Central memory CD4-positive, alpha-beta T cell (primary cell): ENCODE measurements around the gene LOXL3.

ENCODE experiments used
- DNase-seq: peaks from one replicate; pipeline ENCODE4 v3.0.0; 2022

Gene LOXL3

GRCh38 chr2:74551530-74551929, 2.2 kb downstream of the LOXL3 start:
- DNase-seq = no peak

DNA sequence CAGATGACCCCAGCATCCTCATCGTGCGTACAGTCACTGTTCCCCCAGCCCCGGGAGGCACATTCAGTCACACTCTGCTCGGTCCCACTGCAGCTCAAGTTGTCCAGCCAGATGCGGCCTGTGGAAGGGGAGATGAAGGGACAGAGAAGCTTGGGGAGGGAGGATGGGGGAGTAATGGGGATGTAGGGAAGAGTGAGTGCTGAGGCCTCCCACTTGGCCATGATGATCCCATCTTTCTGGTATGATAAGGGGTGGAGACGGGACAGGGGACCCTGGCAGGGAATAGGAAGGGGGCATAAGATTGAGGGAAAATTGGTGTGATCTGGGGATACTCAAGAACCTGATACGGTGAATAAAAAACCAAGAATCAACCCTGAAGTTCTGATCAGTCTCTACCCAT, 3.5 kb downstream of the LOXL3 start:
- DNase-seq = no peak

DNA sequence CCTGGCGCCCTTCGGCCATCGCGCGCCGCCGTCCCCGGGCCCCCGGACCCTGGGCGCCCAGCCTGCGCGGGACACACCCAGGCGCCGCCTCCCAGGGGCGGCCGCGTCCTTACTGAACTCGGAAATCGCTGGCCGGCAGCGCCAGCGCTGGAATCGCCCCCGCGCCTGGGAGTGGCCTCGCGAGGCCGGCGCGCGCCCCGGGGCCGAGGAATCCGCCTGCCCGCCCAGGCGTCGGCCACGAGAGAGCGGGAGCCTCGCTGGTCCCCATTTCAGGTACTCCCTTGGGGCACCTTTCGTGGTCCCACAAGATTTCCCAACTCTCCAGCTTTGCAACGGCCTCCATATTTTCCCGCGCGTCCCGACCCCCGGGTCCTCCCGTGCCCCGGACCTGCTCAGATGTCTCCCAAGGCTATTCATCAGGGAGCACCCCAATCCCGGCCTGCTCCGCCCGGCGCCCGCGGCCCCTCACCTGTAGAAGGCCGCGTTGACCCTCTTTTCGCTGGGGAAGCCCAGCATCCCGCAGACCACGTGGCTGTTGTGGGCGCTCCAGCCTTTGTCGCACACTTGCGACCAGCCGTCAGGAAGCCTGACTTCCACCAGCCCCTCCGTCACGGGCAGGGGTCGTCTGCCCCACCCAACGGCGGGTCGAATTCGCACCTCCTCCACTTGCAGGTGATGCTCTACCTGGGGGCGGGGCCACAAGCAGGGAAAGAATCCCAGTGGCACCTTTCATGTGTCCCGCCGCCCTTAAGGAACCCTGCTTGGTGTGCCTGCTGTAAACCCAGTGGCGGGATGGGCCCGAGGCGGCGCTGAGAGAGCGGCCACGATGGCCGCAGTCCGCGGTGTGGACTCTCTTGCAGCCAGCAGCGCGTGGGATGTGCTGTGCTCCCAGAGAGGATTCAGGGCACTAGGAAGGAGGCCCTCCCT, 4.6 kb downstream of the LOXL3 start:
- no peak for DNase-seq

DNA sequence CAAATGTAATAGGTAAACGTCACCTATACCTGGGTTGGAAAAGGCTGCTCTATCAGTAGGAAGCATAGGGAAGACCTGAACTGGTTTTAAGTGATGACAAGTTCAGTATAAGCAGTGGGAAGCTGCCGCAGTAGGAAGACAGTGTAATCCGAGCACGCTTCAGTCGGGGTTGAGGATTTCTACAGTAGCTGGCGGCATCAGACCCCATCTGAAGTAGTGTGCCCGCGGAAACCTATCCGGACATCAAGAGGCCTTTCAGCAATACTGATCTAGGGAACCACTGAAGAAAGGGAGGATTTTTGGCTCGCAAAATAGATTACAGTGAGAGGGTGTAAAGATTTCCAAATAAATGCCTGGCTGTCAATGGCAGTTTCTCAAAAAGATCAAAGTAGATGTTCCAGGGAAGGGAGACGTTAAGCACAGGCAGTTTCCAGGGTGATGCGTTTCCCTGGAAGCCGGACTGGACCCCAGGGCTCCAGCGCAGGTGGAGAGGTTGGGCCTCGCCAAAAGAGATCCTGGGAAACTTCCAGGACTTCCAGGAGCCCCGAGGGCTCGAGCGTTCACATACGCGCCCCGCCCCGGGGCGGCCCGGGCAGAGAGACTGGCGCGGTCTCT, 5.3 kb downstream of the LOXL3 start:
- DNase-seq = no peak

DNA sequence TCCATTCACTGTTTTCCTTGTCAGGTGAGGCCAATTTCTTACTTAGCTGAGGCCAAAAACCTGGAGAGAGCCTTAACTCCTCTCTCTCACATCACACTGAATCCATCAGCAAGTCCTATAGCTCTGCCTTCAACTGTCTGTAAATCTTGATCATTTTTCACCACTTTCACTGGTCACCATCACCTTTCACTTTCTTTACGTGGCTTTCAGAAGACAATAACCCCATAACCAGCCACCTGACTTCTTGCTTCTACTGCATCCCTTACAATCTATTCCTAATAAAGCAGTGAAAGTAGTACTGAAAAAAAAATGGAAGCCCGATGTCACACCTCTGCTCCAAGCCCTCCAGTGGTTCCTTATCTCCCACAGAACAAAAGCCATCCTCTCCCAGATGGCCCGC, 7.7 kb downstream of the LOXL3 start:
- no peak for DNase-seq

DNA sequence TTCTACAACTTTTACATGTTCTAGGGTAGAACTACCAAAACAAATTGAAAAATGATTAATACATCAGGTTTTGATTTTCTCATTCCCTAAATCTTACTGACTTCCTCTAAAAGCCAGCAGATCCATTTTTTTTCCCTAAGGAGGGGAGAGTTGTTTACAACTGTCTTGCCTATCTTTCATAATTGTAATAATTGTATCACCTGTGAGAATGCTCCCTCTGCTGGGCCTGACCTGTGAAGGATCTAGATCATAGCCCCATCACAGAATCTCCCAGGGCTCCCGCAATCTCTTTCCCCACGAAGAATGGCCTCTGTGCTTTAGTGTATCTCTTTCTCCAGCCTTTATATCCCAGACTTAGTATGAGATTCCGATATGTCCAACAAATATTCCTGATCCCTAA, 9.1 kb downstream of the LOXL3 start:
- DNase-seq = no peak

- no peak for DNase-seq
These were observed 10.8 kb downstream of the LOXL3 start for GRCh38 chr2:74542978-74543377.

DNA sequence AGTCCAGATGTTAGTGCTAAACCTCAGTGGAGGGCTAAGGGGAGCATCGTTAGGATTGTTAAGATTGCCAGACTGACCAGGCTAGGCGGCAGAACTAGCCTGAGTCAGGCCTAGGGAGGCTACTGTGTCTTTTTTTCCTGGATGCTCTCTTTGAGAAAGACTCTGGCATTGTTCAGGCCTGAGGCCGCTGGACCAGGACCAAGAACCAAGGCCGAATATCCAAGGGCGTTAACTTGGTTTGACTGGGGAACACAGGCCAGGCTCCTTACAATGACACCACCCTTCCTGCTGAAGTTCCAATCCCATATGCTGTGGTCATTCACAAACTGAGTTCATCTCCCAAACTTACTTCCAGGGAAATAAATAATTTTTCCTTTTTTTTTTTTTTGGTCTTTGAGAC, 13.5 kb downstream of the LOXL3 start:
- no peak for DNase-seq

GRCh38 chr2:74538881-74539339, 14.8 kb downstream of the LOXL3 start:
- no peak for DNase-seq

DNA sequence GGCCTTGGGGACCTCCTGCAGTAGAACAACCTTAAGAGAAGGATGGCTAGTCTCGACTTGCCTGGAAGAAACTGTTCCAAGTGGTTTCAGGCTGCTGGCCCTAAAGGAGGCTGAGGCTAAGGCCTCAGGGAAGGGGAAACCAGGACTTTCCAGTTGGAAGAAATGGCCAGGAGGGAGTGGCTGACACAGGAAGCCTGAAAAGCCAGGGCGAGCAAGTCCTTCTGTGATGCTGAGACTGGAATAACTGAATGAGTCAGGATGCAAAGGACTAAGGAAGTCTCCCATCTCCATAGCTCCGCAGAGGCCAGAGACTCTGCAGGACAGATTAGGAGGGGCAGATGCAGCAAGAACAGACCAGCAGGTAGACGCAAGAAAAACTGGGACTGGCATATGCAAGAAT, 16.6 kb downstream of the LOXL3 start:
- no peak for DNase-seq

- DNase-seq = no peak
These were observed 17.4 kb downstream of the LOXL3 start for GRCh38 chr2:74536166-74536950.

DNA sequence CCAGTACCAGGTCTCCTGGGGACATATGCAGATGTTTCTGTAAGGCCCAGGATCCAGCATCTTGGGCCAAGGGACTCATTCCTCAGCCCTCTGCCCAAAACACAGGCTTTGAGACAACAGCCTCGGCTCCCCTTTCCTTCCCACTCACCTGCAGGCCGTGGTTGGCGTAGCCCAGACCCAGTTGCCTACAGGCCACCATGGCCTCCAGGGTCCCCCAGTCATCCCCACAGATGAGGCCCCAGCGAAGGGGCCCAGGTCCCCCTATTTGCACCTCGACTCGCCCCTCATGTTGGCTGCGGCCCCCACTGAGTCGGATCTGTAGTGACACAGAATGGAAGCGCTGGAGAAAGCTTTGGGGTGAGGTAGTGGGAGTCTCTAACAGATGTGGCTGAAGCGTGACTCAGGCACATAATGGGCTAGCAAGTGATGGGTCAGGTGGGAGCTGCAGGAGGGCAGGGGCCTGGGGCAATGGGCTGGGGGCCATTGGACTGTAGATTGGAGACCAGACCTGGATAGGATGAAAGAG, 18.2 kb downstream of the LOXL3 start:
- no peak for DNase-seq

- DNase-seq = no peak
These were observed 19.3 kb downstream of the LOXL3 start for GRCh38 chr2:74534411-74534810.

GRCh38 chr2:74533464-74533863, 20.3 kb downstream of the LOXL3 start:
- no peak for DNase-seq

GRCh38 chr2:74532222-74532621, 21.5 kb downstream of the LOXL3 start:
- peak; percentile 30 for DNase-seq

GRCh38 chr2:74531666-74532065, 22.1 kb downstream of the LOXL3 start:
- no peak for DNase-seq

DNA sequence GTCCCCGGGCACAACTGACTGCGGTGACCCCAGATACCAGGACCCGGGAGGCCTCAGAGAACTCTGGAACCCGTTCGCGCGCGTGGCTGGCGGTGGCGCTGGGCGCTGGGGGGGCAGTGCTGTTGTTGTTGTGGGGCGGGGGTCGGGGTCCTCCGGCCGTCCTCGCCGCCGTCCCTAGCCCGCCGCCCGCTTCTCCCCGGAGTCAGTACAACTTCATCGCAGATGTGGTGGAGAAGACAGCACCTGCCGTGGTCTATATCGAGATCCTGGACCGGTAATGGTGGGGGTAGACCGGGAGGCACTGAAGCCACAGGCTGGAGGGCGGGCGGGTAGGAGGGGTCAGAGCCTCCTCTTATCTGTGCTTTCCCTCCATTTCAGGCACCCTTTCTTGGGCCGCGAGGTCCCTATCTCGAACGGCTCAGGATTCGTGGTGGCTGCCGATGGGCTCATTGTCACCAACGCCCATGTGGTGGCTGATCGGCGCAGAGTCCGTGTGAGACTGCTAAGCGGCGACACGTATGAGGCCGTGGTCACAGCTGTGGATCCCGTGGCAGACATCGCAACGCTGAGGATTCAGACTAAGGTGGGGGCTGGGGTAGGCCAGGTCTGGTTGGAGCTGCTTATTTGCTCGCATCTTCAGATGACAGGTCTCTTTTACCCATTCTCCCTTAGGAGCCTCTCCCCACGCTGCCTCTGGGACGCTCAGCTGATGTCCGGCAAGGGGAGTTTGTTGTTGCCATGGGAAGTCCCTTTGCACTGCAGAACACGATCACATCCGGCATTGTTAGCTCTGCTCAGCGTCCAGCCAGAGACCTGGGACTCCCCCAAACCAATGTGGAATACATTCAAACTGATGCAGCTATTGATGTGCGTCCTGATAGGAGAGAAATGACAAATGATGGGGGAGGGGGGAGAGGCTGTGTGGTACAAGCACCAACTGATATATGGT, 23.2 kb downstream of the LOXL3 start:
- DNase-seq = peak; percentile 45

- peak; percentile 86 for DNase-seq
These were observed 24.1 kb downstream of the LOXL3 start, which contains the start of the genes AUP1 and HTRA2 for GRCh38 chr2:74529357-74530238. AUP1 (minus strand) TSS chr2:74529706; CDS start chr2:74529629, 77 bp downstream. HTRA2 (plus strand) TSS chr2:74529933; CDS start chr2:74530007, 74 bp downstream.

- peak; percentile 24 for DNase-seq
These were observed 25.0 kb downstream of the LOXL3 start for GRCh38 chr2:74528600-74529356.

- DNase-seq = no peak
These were observed 26.0 kb downstream of the LOXL3 start for GRCh38 chr2:74527741-74528140.
